H1 (cell line): ENCODE measurements around the gene PTS. TPM values are rescaled to one million over a fixed set of nuclear protein-coding genes. Genes with fewer than 3 reads are reported as not detected.

Source experiments
- HDAC2 ChIP-seq, 2 experiments: fragments of 300-600 bp in 1 of 2; sonication (generic) in 1 of 2; IDR thresholded peaks; 2 replicates each; pipeline ENCODE4 v1.6.1; 2011 to 2012; ENCODE audit warnings: low read depth in 2 of 2, low read length in 2 of 2, mild to moderate bottlenecking in 2 of 2, moderate library complexity in 2 of 2, borderline replicate concordance in 1 of 2, inconsistent platforms in 1 of 2
- NRF1 ChIP-seq: IDR thresholded peaks from 2 replicates; pipeline ENCODE4 v1.6.1; 2011; ENCODE audit warnings: mild to moderate bottlenecking, low read depth, low read length, improper control_type of control experiment
- polyA plus RNA-seq, 7 experiments: library from polyadenylated mRNA; depleted of rRNA in 3 of 7; stranded (reverse) in 5 of 7; unstranded in 2 of 7; fragments of >200 nt in 5 of 7; fragments of 200-250 nt in 2 of 7; gene quantifications; 1 replicate in 5 of 7; 2 replicates in 1 of 7; 4 replicates in 1 of 7; pipeline versions ENCODE4 v1.2.1 to v1.2.3, GENCODE V29; 2011 to 2013; ENCODE audit warnings: missing spikeins in 2 of 7, mixed read lengths in 2 of 7
- total RNA-seq: library from RNA; stranded (reverse); fragmentation: NEBNext Ultra II Directional; extraction: Animal tissue kit (Norgen Biotek cat#: 25700); gene quantifications from 2 replicates; pipeline ENCODE4 v1.2.1, GENCODE V29; 2021
- TF ChIP-seq, protein P1 (sequence below), 3 experiments: IDR thresholded peaks; 1 replicate in 2 of 3; 2 replicates in 1 of 3; pipeline versions ENCODE4 v1.5.1 to v1.6.1; 2011; ENCODE audit warnings: low read length in 3 of 3, mild to moderate bottlenecking in 3 of 3, inconsistent platforms in 2 of 3, low read depth in 1 of 3, moderate library complexity in 1 of 3; ENCODE audit not compliant: insufficient read depth in 1 of 3; ENCODE audit errors: control extremely low read depth in 1 of 3

Gene PTS
- total and polyA plus RNA-seq, 2 of the 8 experiments (the other 6 are each of a cell fraction or from before 2014, with no cell fraction given): 18.3 to 25.9 TPM

DNA sequence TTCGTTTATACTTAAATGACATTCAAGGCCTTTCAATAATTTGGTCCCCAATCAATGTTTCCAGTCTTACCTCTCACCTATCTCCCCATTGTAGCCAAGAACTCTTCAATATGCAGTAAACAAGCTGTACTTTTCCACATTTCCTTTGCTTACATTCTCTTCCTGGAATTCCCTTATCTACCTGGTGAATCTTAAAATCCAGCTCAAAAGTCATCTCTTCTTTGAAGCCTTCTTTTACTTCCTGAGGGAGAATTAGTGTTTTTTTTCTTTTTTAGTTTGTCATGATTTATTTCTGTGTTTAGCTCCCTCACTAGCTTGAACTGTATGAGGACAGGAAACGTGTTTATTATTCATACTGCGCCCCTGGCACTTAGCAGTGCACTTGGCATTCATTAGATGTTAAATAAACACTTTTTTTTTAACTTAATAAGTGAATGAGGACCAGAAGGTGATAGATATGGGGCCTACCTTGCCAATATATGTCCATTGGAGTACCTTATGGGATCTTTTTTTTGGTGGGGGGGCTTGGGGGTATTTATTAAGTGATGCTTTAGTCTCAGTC is 4.9 kb upstream of the PTS start (continued):
- TF ChIP-seq, protein P1, sequence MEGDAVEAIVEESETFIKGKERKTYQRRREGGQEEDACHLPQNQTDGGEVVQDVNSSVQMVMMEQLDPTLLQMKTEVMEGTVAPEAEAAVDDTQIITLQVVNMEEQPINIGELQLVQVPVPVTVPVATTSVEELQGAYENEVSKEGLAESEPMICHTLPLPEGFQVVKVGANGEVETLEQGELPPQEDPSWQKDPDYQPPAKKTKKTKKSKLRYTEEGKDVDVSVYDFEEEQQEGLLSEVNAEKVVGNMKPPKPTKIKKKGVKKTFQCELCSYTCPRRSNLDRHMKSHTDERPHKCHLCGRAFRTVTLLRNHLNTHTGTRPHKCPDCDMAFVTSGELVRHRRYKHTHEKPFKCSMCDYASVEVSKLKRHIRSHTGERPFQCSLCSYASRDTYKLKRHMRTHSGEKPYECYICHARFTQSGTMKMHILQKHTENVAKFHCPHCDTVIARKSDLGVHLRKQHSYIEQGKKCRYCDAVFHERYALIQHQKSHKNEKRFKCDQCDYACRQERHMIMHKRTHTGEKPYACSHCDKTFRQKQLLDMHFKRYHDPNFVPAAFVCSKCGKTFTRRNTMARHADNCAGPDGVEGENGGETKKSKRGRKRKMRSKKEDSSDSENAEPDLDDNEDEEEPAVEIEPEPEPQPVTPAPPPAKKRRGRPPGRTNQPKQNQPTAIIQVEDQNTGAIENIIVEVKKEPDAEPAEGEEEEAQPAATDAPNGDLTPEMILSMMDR (IDR thresholded peaks at IDR 0.05; ENCODE audit: control extremely low read depth in 1 of 3, insufficient read depth in 1 of 3, low read depth in 1 of 3, low read length in 3 of 3): no peak
- TF ChIP-seq HDAC2 (IDR thresholded peaks at IDR 0.05; ENCODE audit: borderline replicate concordance in 1 of 2, low read depth in 2 of 2, low read length in 2 of 2) (no peak), NRF1 (no peak)
- TF ChIP-seq, all 59 proteins: peak for 0
